EH (cell line): ENCODE results near the gene CFAP251.
"Not testable (repeated sequence)": the region's sequence is repeated elsewhere in the genome, so short reads cannot be mapped to it uniquely, and the experiment has no call there.

Source experiments
- DNase-seq: peaks from one replicate; pipeline ENCODE4 v3.0.0-alpha.2; 2015; ENCODE audit warnings: low read depth

Gene CFAP251

GRCh38 chr12:121903202-121903601, 15.2 kb upstream of the CFAP251 start:
- no peak for DNase-seq

DNA sequence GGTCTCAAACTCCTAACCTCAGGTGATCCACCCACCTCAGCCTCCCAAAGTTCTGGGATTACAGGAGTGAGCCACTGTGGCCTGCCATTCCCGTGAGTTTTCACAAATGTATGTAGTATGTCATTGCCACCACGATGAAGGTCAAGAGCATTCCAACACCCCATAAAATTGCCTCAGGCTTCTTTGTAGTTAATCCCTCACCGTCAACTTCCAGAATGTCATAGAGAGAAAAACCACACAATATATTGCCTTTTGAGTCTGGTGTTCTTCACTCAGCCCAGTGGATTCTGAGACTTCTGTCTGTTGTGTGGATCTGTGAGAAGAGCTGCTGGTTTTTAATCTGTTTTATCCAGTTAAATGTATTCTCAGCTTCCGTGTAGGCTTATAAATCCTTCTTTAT, 12.6 kb upstream of the CFAP251 start:
- peak; percentile 79 for DNase-seq

GRCh38 chr12:121908702-121909101, 9.7 kb upstream of the CFAP251 start:
- DNase-seq, result no peak

DNA sequence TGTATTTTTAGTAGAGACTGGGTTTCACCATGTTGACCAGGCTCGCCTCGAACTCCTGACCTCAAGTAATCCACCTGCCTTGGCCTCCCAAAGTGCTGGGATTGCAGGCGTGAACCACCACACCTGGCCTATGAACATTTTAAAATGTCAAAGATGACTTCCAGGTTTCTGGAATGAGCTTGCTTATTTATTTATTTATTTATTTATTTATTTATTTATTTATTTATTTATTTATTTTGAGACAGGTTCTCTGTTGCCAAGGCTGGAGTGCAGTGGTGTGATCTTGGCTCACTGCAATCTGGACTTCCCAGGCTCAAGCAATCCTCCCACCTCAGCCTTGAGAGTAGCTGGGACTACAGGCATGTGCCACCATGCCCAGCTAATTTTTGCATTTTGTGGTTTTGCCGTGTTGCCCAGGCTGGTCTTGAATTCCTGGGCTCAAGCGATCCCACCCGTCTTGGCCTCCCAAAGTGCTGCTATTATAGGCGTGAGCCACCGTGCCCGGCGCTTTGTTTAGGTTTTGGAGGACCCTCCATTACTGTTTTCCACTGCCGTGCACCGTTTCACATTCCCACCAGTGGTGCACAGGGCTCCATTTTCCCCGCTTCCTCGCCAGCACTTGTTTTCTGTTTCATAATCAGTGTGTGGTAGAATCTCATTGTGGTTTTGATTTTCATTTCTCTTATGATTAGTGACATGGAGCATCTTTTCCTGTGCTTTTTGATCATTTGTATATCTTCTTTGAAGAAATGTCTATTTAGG, 6.4 kb upstream of the CFAP251 start:
- DNase-seq, result no peak

GRCh38 chr12:121915841-121916321, 2.5 kb upstream of the CFAP251 start:
- DNase-seq, result no peak

DNA sequence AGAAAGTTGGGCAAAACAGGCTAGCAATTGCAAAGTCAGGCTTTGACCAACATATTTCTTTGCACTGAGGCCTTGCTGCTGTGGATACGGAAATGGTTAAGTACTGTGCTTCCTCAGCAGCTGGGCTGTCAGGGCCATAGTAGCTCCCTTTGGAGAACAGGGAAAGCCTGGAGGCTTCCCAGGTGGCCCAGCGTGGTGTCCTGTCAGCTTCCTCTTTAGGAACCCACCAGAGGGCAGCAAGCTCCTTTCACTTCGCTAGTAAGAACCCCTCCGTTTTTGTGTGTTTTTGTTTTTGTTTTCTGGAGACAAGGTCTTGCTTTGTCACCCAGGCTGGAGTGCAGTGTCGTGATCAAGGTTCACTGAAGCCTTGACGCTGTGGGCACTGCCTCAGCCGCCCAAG, 1.7 kb upstream of the CFAP251 start:
- peak; percentile 31 for DNase-seq

DNA sequence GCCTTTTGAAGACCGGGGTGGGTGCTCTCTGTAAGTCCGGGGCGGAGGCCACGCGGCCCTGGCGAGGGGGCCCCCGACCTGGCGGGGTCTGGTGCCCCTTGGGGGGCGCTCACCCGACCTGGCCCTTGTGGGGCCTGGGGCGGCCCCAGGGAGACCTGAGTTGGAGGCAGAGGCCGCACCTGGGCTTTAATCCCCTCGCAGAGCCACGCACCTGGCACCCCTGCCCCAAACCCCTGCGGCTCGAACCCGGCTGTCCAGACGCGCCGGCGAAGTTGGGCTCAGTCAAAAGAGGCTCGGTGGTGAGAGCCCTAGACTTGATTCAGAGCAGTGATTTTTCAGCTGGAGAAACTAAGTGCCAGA, 267 bp downstream of the CFAP251 start:
- no peak for DNase-seq

DNA sequence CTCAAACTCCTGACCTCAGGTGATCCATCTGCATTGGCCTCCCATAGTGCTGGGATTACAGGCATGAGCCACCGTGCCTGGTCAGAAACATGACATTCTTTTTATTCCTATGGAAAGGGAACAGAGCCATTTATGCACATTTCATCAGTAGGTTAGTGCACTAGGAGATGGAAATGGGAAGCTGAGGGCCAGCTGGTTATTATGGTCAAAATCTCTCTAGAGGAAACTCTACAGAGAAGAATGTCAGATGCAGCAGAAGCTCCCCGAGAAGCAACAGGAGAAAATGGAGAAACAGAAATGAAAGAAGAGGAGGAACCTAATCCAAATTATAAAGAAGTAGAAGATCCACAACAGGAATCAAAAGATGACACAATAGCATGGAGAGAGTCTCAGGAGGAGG, 2.7 kb downstream of the CFAP251 start:
- DNase-seq, result no peak

DNA sequence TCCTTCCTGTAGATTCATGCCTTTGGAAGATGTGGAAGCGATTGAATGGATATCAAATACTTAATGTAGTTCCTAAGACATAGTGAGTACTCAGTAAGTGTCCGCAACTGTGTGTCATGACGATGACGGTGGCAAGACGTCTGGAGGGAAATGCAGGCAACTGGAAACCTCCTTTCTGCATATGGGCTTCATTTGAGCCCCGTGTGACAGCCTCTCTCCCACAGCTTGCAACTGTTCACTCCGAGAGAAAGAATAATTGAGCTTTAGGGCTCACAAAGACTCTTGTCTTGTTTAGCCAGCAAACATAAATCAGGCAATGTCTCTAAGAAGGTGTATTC, 6.9 kb downstream of the CFAP251 start:
- peak; percentile 88 for DNase-seq

- DNase-seq, result no peak
These were observed 8.7 kb downstream of the CFAP251 start for GRCh38 chr12:121926874-121927706.

DNA sequence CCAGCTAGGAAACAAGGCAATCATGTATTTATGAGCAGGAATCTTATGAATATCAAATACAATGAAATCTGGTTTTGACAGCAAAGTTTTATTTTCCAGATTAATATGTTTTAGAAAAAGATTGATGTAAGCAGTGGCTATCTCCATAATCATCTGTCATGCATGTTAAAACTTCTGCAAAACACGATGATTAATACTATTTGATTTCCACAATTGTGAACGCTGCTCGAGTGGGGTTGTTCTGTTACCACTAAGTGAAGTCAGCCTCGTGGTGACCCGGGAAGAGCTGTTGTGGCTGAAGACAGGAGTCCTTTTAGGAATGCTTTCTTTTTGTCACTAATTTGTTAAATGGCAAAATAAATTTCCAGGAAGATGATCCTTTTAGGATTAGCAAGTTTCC, 9.4 kb downstream of the CFAP251 start:
- peak; percentile 41 for DNase-seq

DNA sequence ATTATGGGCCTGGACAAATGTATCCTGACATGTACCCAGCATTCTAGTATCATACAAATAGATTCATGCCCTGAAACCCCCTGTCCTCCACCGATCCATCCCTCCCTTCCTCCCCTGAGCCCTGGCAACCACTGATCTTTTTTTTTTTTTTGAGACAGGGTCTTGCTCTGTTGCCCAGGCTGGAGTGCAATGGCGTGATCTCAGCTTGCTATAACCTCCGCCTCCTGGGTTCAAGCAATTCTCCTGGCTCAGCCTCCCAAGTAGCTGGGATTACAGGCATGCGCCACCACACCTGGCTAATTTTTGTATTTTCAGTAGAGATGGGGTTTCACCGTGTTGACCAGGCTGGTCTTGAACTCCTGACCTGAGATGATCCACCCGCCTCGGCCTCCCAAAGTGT, 11.2 kb downstream of the CFAP251 start:
- not testable (repeated sequence) for DNase-seq

DNA sequence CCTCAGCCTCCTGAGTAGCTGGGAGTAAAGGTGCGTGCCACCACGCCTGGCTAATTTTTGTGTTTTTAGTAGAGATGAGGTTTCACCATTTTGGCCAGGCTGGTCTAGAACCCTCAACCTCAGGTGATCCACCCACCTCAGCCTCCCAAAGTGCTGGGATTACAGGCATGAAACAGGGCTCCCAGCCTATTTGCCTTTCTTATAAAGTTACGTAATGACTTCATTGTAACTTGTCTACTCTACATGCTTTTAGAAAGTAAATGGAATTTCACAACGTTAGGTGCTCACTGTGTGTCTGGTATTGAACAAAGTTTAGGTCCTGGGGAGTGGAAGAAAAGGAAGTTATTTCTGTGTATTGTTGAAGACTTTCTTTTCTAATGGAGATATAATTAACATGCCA, 12.5 kb downstream of the CFAP251 start:
- DNase-seq, result no peak

GRCh38 chr12:121932176-121932536, 13.8 kb downstream of the CFAP251 start:
- DNase-seq, result no peak

DNA sequence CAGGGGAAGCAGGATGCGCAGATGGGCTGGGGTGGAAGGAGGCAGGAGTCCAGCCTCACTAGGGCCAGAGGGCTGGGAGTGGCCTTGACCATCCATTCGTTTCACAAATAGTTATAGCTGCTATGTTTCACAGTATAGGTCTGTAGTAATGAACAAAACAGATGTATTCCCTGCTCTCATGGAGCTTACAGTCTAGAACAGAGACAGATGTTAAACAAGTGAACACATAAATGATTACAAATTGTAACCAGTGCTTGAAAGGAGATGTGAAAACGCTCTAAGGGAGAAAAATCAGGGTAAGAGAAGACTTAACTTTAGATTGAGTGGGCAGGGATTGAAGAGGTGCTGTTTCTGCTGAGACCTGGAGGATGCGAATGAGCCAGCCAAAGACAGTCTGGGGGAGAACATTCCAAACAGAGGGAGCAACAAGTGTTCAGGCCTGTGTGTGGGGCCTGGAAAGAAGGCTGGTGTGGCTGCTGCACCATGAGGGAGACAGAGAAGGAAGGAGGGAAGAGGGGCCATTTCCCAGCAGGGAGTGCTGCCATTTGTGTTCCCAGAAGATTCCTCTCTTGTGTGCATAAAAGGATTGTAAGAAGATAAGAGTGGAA, 14.6 kb downstream of the CFAP251 start:
- DNase-seq, result no peak

- DNase-seq, result peak; percentile 69
These were observed 15.3 kb downstream of the CFAP251 start for GRCh38 chr12:121933522-121934308.

- peak; percentile 34 for DNase-seq
These were observed 15.9 kb downstream of the CFAP251 start for GRCh38 chr12:121934309-121934664.

DNA sequence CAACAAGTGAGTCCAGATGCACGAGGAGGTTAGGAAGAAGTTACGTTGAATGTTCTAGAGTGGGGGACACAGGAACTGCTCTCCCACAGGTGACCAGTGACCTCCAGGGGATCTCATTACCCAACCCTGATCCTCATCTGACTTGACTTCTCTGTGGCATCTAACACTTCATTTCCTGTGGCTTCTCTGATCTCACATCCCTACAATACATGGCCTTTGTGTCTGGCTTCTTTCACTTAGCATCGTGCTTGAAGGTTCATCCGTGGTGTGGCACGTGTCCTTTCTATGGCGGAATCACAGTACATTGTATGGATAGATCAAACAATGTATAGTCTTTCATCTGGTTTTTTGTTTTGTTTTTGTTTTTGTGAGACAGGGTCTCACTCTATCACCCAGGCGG, 19.3 kb downstream of the CFAP251 start:
- no peak for DNase-seq

- no peak for DNase-seq
These were observed 20.8 kb downstream of the CFAP251 start for GRCh38 chr12:121939186-121939585.

- no peak for DNase-seq
These were observed 21.8 kb downstream of the CFAP251 start for GRCh38 chr12:121939992-121940766.

GRCh38 chr12:121942145-121942718, 23.8 kb downstream of the CFAP251 start:
- DNase-seq, result peak; percentile 36
